DLD1 (cell line): ENCODE results near the gene MOB3A.
"Not testable (repeated sequence)": the region's sequence is repeated elsewhere in the genome, so short reads cannot be mapped to it uniquely, and the experiment has no call there.

ENCODE experiments used
- in situ Hi-C: cut with HindIII; loops from 2 replicates; pipeline ENCODE4 v1.10.0; 2017; ENCODE audit warnings: low sequenced_read_pairs

The MOB3A gene

DNA sequence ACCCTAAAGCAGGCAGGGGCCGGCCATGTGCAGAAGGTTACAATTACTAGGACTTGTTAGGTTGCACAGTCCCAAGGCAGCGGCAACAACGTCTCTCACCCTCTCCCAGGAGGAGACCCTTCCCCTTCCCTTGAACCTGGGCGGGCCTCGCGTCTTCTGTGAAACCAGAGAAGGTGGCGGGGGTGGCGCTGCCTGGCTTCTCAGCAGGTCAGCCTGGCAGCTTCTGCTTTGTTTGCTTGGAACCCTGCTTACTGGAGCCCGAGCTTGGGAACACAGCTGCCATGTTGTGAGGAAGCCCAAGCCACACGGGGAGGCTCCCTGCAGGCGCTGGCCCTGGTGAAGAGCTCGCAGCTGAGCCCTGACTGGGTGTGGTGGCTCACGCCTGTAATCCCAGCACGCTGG is 60.5 kb downstream of the MOB3A start:
- in situ Hi-C loops = no loop called here

DNA sequence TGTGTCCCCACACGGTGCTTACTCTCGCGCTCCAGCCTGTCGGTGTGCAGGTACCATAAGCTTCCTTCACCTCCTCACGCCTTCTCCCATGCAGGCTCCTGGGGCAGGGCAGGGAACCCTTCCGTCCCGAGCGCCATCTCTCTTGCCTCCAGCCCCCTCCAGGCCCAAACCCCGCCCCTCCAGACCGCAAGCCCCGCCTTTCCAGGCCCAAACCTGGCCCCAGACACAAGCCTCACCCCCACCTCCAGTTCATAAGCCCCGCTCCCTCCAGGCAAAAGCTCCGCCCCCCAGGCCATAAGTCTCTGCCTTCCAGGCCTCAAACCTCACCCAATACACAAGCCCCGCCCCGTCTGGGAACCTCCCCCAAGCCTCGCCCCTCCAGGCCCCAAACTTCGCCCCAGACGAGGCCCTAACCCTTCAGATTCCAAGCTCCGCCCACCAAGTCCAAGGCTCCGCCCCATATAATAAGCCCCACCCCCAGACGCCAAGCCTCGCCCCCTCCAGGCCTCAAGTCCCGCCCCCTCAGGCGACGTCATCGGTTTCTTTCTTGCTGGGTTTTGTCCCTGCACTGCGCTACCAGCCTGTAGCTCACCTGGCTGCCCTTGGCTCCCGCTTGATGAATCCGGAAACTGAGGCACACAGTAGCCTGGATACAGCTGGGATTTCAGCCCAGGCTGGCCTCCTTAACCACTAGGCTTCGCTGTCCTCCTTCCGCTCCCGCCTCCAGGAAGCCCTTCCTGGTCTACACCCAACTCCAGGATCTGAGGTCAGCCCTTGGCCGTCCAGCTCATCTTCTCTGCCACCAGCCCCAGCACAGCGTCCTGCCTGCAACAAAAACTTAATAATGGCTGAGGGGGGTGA is 61.2 kb downstream of the MOB3A start:
- in situ Hi-C loops = no loop called here

DNA sequence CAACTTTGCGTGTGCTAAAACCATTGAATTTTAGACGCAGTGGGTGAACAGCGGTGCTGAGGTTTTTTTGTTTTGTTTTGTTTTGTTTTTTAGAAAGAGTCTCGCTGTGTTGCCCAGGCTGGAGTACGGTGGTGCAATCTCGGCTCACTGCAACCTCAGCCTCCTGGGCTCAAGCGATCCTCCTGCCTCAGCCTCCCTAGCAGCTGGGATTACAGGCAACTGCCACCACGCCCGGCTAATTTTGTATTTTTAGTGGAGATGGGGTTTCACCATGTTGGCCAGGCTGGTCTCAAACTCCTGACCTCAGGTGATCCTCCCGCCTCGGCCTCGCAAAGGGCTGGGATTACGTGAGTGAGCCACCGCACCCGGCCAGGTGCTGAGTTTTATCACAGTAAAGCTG is 61.9 kb downstream of the MOB3A start:
- in situ Hi-C loops = not testable (repeated sequence)

DNA sequence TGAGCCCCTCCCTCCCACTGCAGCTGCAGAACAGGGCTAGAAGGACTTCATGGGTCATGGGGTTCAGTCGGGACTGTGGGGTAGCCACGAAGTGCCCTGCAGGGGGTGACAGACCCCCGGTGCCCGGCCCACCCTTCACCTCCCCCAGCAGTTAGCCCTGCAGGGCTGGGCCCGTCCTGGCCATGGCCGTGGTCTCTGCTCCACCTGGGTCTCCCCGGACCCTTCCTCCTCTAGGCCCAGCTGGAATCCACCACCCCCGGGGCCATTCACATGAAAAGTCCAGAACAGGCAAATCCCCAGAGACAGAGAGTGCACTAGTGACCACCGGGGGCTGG is 62.3 kb downstream of the MOB3A start:
- in situ Hi-C loops = no loop called here

DNA sequence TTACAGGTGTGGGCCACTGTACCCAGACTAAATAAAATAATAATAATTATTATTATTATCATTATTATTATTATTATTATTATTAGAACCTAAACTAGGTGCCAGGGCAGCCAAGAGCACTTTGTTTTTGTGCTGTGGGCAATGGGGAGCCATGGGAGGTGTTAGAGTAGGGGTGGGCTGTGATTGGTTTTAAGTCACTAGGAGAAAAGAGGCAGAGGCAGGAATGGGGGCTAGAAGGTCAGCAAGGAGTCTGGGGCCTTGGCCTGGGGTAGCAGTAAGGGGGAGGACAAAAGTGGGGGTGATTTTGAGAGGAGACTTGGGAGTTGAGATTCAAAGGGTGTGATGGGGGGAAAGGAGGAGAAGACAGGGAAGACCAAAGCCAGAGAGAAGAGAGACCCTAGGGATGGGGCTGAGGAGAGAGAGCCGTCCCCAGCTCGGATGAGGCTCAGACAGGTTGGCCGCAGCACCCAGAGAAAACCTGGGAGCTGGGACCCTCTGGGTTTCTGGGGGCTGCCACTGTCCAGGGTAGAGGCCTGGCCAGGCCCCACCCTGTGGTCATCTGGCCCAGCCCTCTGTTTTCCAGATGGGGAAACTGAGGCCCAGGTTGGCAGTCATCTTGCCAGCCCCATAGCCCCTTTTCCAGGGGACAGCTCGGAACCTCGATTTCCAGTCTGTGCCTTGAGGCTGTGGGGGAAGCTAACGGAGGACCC is 62.9 kb downstream of the MOB3A start:
- in situ Hi-C loops = no loop called here

DNA sequence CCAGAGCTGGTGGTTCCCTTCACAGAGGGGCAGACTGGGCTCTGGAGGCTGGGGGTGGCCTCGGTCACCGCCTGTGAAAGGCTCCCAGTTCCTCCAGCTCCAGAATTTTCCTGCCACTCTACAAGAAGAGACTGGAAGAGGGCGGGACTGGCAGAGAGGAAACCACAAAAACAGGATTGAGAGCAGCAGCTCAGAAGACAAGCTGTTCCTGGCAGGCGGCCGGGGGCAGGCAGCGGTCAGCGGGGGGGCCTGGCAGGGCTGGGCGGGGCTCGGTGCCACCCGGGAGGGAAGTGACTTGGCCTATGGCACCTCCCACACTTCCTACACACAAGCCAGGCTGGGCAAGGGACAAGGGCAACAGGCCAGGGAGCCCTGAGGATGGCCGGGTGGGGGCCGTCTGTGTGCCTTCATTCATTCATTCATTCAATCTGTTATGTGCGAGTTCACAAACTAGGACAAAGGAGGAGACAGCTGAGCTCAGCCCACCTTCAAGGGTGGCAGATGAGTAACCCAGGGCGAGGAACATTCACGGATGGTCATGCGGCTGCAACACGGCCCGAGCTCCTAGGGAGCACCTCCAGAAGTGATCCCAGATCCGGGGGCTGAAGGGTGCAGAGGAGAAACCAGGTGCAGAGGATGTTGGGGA is 63.7 kb downstream of the MOB3A start:
- in situ Hi-C loops = no loop called here

DNA sequence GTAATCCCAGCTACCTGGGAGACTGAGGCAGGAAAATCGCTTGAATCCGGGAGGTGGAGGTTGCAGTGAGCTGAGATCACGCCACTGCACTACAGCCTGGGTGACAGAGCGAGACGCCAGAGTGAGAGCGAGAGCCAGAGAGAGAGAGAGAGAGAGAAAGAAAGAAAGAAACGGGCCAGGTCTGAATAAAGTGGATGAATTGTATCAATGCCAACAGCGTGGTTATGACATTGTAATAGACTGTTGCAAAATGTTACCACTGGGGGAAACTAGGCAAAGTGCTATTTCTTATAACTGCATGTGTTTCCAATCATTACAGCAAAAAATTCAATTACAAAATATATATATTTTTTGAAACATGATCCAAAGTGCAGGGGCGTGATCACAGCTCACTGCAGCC is 68.8 kb downstream of the MOB3A start:
- in situ Hi-C loops = no loop called here

DNA sequence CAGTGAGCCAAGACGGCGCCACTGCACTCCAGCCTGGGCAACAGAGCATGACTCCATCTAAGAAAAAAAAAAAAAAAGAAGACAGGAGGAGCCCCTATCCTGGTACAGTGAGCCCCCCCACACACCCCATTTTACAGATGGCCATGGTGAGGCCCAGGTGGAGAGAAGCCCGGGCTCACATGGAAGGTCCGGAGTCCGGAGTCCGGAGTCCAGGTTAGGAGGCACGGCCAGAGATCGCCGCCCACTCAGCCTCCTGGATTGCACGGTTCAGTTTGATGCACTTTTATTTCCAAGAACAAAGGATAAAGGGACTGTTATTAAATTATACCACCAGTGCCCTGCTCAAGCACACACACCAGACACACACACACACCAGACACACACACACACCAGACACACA is 69.4 kb downstream of the MOB3A start:
- in situ Hi-C loops = no loop called here

DNA sequence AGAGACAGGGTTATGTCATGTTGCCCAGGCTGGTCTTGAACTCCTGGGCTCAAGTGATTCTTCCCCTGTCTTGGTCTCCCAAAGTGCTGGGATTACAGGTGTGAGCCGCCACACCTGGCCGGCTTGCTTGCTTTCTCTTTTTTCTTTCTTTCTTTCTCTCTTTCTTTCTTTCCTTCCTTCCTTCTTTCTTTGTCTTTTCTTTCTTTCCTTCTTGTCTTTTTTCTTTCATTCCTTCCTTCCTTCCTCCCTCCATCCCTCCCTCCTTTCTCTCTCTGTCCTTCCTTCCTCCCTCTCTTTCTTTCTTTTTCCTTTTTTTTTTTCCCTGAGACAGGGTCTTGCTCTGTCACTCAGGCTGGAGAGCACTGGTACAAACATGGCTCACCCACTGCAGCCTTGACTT is 73.8 kb downstream of the MOB3A start:
- in situ Hi-C loops = no loop called here

DNA sequence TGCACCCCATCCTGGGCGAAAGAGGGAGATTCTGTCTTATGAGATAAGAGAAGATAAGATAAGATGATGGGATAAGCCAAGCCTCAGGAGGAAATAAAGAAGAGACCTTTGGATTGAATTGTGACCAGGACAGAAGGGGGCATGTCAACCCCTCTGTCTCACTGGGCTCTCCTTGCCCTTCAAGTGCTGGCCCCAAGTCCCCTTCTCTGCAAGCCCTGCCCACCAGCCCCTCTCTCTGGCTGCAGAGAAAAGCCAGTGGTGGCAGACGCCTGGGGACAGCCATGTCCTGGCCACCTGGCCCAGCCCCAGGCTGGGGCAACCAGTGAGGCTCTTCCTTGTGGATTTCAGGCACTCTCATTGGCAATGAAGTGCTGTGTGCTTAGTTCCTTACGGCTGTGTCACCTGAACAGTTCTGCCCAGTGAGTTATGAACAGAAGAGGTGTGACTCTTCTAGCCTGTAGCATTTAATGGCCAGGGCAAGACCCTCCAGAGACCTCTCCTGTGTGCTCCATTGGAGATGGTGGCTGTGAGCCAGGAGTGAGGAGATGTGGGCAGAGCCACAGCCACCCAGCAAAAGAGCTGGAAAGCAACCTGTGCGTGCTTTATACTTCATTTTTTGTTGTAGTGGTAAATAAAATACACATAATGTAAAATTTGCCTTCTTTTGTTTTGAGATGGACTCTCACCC is 74.5 kb downstream of the MOB3A start:
- in situ Hi-C loops = no loop called here
